ENCODE measurements around the gene GAL3ST2. TPM values are rescaled to one million over a fixed set of nuclear protein-coding genes. Genes with fewer than 3 reads are reported as not detected.
"Not testable (repeated sequence)": the region's sequence is repeated elsewhere in the genome, so short reads cannot be mapped to it uniquely, and the experiment has no call there.

Gene GAL3ST2
- total RNA-seq, 2 donors from 2014 or later: 0.16 to 1.1 TPM

GRCh38 chr2:241759893-241760292, 16.7 kb upstream of the GAL3ST2 start:
- peaks cover 5 to 14% of the 10 kb centered on the region in 2 donors for H3K36me3 Mint-ChIP-seq
- DNase-seq (ENCODE audit: low spot score in 2 of 2): peak in 1 of 2 donors; percentile 33
- H3K27ac Mint-ChIP-seq, ATAC-seq, H3K9me3 Mint-ChIP-seq: not testable (repeated sequence)

DNA sequence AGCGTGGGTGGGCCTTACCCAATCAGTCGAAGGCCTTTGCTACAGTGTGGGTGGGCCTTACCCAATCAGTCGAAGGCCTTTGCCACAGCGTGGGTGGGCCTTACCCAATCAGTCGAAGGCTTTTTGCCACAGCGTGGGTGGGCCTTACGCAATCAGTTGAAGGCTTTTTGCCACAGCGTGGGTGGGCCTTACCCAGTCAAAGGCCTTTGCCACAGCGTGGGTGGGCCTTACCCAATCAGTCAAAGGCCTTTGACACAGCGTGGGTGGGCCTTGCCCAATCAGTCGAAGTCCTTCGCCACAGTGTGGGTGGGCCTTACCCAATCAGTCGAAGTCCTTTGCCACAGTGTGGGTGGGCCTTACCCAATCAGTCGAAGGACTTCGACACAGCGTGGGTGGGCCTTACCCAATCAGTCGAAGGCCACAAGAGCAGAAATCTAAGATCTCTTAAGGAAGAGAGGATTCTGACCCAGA, 16.3 kb upstream of the GAL3ST2 start:
- DNase-seq (ENCODE audit: low spot score in 2 of 2) (peak in 1 of 2 donors; percentile 31), ATAC-seq (no peak)
- Mint-ChIP-seq H3K27ac (no peak overlapping the region), H3K9me3 (no peaks in the 10 kb centered on the region), H3K36me3 (peaks cover 5 to 14% of the 10 kb centered on the region in 2 donors)

DNA sequence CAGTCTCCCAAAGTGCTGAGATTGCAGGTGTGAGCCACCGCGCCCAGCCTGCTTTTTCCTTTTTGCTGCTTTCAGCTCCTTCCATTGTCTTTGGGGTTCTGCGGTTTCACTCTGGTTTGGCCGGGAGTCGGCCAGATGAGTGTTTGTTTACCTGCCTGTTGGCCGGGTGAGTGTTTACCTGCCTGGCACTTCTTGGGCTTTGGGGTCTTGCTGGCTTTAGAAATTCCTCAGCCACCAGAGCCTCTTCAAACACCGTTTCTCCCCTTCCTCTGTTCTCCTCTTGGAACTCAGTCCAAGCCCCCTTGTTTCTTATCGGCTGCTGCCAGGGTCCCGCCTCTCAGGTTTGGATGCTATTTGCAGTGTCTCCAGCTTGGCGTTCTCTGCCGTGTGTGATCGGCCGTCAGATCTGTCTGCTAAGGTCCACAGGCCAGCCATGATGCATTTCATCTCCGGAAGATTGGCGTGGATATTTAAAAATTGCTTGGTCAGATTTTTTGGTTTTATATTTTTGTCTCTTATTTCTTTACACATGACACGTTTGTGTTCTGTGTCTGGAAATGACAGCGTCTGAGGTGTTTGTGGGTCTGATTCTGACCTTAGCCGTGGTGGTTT, 14.2 kb upstream of the GAL3ST2 start:
- ATAC-seq: peak in 1 of 2 donors; percentile 58
- peak in 1 of 2 donors; percentile 49 for DNase-seq (ENCODE audit: low spot score in 2 of 2)
- Mint-ChIP-seq H3K36me3 (peaks cover 5 to 14% of the 10 kb centered on the region in 2 donors), H3K9me3 (no peaks in the 10 kb centered on the region), H3K27ac (peak overlapping the region in 1 of 2 donors; percentile 70)

GRCh38 chr2:241762933-241763369, 13.7 kb upstream of the GAL3ST2 start:
- ATAC-seq (peak; percentile 66 to 82), DNase-seq (ENCODE audit: low spot score in 2 of 2) (peak in 1 of 2 donors; percentile 67)
- Mint-ChIP-seq H3K36me3 (peaks cover 5 to 14% of the 10 kb centered on the region in 2 donors), H3K27ac (peak overlapping the region; percentile 70 to 81), H3K9me3 (no peaks in the 10 kb centered on the region)

- no peaks in the 10 kb centered on the region for H3K9me3 Mint-ChIP-seq
- ATAC-seq: peak in 1 of 2 donors; percentile 47
- H3K36me3 Mint-ChIP-seq: peaks cover 5 to 14% of the 10 kb centered on the region in 2 donors
- H3K27ac Mint-ChIP-seq: peak overlapping the region in 1 of 2 donors; percentile 70
- peak in 1 of 2 donors; percentile 50 for DNase-seq (ENCODE audit: low spot score in 2 of 2)
Measured at GRCh38 chr2:241763551-241764274, 12.9 kb upstream of the GAL3ST2 start.

GRCh38 chr2:241764275-241765241, 12.1 kb upstream of the GAL3ST2 start:
- DNase-seq (ENCODE audit: low spot score in 2 of 2) (no peak), ATAC-seq (no peak)
- H3K9me3 Mint-ChIP-seq: no peaks in the 10 kb centered on the region
- peaks cover 5 to 11% of the 10 kb centered on the region in 2 donors for H3K36me3 Mint-ChIP-seq
- no peak overlapping the region for H3K27ac Mint-ChIP-seq

- no peak overlapping the region for H3K27ac Mint-ChIP-seq
- no peaks in the 10 kb centered on the region for H3K9me3 Mint-ChIP-seq
- DNase-seq (ENCODE audit: low spot score in 2 of 2) (peak in 1 of 2 donors; percentile 55), ATAC-seq (no peak)
- no peaks in the 10 kb centered on the region for H3K36me3 Mint-ChIP-seq
Measured at GRCh38 chr2:241767464-241768250, 9.0 kb upstream of the GAL3ST2 start.

- H3K27ac Mint-ChIP-seq: no peak overlapping the region
- ATAC-seq (no peak), DNase-seq (ENCODE audit: low spot score in 2 of 2) (no peak)
- H3K36me3 Mint-ChIP-seq: no peaks in the 10 kb centered on the region
- H3K9me3 Mint-ChIP-seq: no peaks in the 10 kb centered on the region
Measured at GRCh38 chr2:241768251-241768711, 8.3 kb upstream of the GAL3ST2 start.

DNA sequence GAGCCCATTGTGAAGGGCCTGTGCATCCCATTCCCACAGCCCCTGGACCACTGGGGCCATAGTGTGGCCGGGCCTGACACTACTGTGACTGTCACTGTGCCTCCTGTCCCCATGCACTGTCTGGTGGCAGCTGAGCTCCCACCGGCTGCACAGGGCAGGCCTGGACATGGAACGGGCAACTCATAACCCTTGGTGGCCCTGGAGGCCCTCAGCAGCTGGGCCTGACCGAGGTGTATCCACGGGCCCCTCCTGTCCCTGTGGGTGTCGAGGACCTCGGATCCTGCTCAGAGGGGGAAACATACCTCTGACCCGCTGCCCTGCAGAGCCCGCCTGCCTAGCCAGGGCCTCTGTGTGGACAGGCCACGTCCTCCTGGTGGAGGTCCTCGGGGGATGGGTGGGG, 7.8 kb upstream of the GAL3ST2 start:
- Mint-ChIP-seq H3K9me3 (no peaks in the 10 kb centered on the region), H3K36me3 (no peaks in the 10 kb centered on the region), H3K27ac (no peak overlapping the region)
- ATAC-seq (no peak), DNase-seq (ENCODE audit: low spot score in 2 of 2) (no peak)

DNA sequence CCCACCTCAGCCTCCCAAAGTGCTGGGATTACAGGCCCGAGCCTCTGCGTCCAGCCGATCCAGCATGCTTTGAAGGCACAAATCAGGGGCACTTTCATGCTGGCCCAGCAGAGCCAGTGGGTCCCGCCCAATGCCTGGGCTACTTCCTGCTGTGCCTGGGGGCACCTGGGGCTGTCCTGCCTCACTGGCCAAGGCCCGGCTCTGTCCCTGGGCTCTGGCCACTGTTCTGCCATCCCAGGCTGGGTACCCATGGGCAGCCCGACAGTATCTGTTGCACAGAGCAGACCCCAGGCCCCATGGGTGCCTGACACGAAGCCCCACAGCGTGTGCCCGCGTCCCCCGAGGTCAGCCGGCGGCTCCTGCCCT, 6.8 kb upstream of the GAL3ST2 start:
- H3K36me3 Mint-ChIP-seq: no peaks in the 10 kb centered on the region
- no peak for ATAC-seq
- H3K9me3 Mint-ChIP-seq: no peaks in the 10 kb centered on the region
- no peak overlapping the region for H3K27ac Mint-ChIP-seq
- no peak for DNase-seq (ENCODE audit: low spot score in 2 of 2)

DNA sequence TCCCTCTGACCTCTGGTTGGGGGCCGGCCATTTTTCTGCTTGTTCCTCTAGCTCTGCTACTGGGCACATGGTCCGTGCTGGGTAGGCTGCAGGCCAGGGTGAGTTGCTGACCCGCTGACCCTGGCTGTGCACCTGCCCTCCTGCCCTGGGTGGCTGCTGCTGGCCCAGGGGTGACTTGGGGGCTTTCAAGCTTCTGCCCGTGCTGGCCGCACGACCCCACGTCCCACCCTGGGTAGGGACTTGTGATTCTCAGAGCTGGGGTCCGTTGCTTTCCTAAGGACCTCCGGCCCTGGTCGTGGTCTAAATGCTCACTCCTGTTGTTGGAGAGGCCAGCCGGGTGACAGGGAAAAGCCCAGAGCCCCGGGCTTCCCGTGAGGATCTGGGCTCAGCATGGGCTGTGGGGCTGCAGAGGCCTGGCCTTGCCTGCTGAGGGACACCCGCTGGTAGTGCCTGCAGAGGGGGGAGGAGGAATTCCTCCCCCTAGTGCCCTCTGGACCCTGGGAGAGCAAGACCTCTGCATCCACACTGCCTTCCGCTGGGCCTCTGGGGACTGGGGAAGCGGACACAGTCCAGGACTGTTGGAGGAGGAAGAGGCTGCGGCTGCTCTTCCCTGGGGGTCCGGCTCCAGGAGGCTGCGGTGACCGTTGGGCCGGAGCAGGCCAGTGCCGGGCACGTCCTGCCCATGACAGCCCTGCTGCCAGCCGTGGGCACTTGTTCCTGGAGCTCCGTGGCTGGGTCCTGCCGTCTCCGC, 6.3 kb upstream of the GAL3ST2 start:
- ATAC-seq (no peak), DNase-seq (ENCODE audit: low spot score in 2 of 2) (no peak)
- H3K27ac Mint-ChIP-seq: no peak overlapping the region
- no peaks in the 10 kb centered on the region for H3K9me3 Mint-ChIP-seq
- no peaks in the 10 kb centered on the region for H3K36me3 Mint-ChIP-seq

- H3K27ac Mint-ChIP-seq: no peak overlapping the region
- DNase-seq (ENCODE audit: low spot score in 2 of 2) (no peak), ATAC-seq (no peak)
- no peaks in the 10 kb centered on the region for H3K9me3 Mint-ChIP-seq
- no peaks in the 10 kb centered on the region for H3K36me3 Mint-ChIP-seq
Measured at GRCh38 chr2:241770936-241771285, 5.7 kb upstream of the GAL3ST2 start.

DNA sequence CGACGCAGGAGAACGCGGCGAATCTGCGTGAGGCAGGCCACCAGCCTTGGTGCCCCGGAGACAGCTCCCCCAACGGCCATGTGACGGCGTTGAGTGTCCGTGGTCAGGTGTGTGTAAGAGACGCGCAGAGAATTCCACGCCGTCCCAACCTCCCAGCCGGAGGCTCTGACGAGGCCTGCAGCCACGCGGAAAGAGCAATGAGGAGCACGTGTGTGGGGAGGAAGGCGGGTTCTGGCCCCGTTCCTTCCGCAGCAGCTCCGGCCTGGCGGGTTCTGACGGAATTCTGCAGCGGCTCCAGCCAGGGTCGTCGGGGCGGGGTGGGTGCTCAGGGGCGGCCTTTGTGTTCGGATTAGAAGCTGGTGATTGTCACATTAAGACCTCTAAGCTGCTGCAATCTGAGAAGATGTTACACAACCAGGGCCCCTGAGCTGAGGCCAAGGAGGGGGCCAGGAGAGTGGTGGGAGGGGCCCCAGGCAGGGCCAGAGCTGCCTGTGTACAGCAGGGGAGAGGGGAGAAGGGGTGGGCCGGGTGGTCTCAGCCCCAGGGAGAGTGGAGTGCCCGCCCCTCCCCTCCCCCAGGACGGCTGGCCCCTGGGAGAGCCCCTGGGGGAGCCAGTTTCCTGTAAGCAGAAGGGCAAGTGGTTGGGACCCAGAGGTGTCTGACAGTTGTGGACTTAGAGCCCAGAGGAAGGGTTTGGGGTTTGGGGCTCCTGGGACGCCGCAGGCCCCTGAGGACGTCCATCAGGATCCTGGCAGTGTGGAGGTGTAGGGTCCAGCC, 5.1 kb upstream of the GAL3ST2 start:
- peak overlapping the region in 1 of 2 donors; percentile 87 for H3K27ac Mint-ChIP-seq
- H3K9me3 Mint-ChIP-seq: no peaks in the 10 kb centered on the region
- no peaks in the 10 kb centered on the region for H3K36me3 Mint-ChIP-seq
- no peak for DNase-seq (ENCODE audit: low spot score in 2 of 2)
- ATAC-seq: peak in 1 of 2 donors; percentile 24

- DNase-seq (ENCODE audit: low spot score in 2 of 2): no peak
- Mint-ChIP-seq H3K9me3 (no peaks in the 10 kb centered on the region), H3K27ac (peak overlapping the region in 1 of 2 donors; percentile 87), H3K36me3 (no peaks in the 10 kb centered on the region)
- no peak for ATAC-seq
Measured at GRCh38 chr2:241772063-241772499, 4.5 kb upstream of the GAL3ST2 start.

Measured in activated naive CD4-positive, alpha-beta T cell treated with anti-CD3 and anti-CD28 coated beads, Interleukin-2, amount 50 U/mL, for 72 hours (primary cell).